ENCODE data around the gene FRMD4B.

- no peak for TF ChIP-seq POLR2A (IDR thresholded peaks at IDR 0.05)
- no peak for TF ChIP-seq CTCF (IDR thresholded peaks at IDR 0.05)
Observed at GRCh38 chr3:69323941-69324340, 61.9 kb downstream of the FRMD4B start.
